ENCODE measurements around the gene TIFAB. TPM values are rescaled to one million over a fixed set of nuclear protein-coding genes. Genes with fewer than 3 reads are reported as not detected.

Gene TIFAB
- total RNA-seq, 1 experiment from 2014 or later, result not detected

- Histone ChIP-seq H3K36me3 (ENCODE audit: control insufficient read depth, insufficient read depth, low read length) (no peaks in the 10 kb centered on the region), H3K4me1 (ENCODE audit: control insufficient read depth, insufficient read depth, low read length) (no peaks in the 10 kb centered on the region), H3K27ac (ENCODE audit: low read length) (no peak overlapping the region), H3K9me3 (ENCODE audit: control insufficient read depth, insufficient read depth, low read depth, low read length) (no peaks in the 10 kb centered on the region), H3K27me3 (ENCODE audit: control insufficient read depth, insufficient read depth, low read length) (peaks cover 10% of the 10 kb centered on the region; the same call in 1 of the 2 replicates), H3K4me3 (ENCODE audit: low read depth in 2 of 2, low read length in 2 of 2) (no peak overlapping the region)
- BruUV-seq (replicated peaks), result no TSS peak
- DNase-seq (ENCODE audit: low read depth, low spot score) (no peak), ATAC-seq (no peak)
- intact Hi-C loops (cut with micrococcal nuclease; ENCODE audit: unreplicated experiment) (no loop called here), in situ Hi-C loops (cut with HindIII; ENCODE audit: low pct_unique_long_range_greater_than_20kb, low sequenced_read_pairs) (no loop called here)
- ChIA-PET POLR2A (no interaction called here), CTCF (no interaction called here)
- no peak for TF ChIP-seq REST (IDR thresholded peaks at IDR 0.05; ENCODE audit: insufficient read depth in 1 of 2, low read depth in 2 of 2, low read length in 1 of 2)
- no peak for TF ChIP-seq POLR2AphosphoS5 (IDR thresholded peaks at IDR 0.05; ENCODE audit: low read depth, low read length)
- TF ChIP-seq TCF7L2 (IDR thresholded peaks at IDR 0.05; ENCODE audit: low read depth, low read length), result no peak
- TF ChIP-seq SIN3A (IDR thresholded peaks at IDR 0.05; ENCODE audit: borderline replicate concordance, insufficient read depth, low read depth, low read length), result no peak
- TF ChIP-seq CTCF (IDR thresholded peaks at IDR 0.05), result no peak
Measured at GRCh38 chr5:135448791-135449507, 3.2 kb downstream of the TIFAB start.

DNA sequence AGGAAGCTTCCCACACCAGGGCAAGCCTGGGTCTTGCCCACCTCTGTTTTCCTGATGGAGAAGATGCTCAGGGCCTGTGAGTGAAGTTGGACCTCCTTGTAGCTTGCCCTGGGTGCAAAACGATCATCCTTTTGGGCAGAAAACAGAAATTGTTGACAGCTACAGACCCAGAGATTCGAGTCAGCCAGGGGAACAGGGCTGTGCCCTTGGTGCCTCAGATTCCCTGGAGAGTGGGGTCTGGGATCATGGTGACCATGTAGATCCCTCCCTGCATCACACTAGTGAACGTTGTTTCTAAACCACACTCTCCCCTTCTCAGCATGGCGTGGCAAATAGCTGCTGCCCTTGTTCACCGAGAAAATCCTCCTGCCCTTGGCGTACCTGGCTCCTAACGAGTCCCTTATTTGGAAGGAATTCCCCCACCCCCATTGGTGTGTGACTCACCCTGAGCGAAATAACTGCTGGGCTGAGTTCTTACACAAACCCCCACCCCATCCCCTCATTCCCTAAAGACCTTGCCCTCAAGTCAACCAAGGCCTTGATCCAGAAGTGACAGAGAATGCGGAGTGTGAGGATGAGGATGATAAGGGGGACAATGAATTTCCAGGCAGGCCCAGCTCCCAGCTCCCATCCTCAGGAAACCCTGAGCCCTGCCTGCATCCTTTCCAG is 3.9 kb downstream of the TIFAB start:
- Histone ChIP-seq H3K36me3 (ENCODE audit: control insufficient read depth, insufficient read depth, low read length) (no peaks in the 10 kb centered on the region), H3K4me1 (ENCODE audit: control insufficient read depth, insufficient read depth, low read length) (no peaks in the 10 kb centered on the region), H3K27me3 (ENCODE audit: control insufficient read depth, insufficient read depth, low read length) (peaks cover 2% of the 10 kb centered on the region; the same call in 1 of the 2 replicates), H3K4me3 (ENCODE audit: low read depth in 2 of 2, low read length in 2 of 2) (no peak overlapping the region), H3K27ac (ENCODE audit: low read length) (no peak overlapping the region), H3K9me3 (ENCODE audit: control insufficient read depth, insufficient read depth, low read depth, low read length) (no peaks in the 10 kb centered on the region)
- intact Hi-C loops (cut with micrococcal nuclease; ENCODE audit: unreplicated experiment), result no loop called here
- ATAC-seq (no peak), DNase-seq (ENCODE audit: low read depth, low spot score) (no peak)
- in situ Hi-C loops (cut with HindIII; ENCODE audit: low pct_unique_long_range_greater_than_20kb, low sequenced_read_pairs), result no loop called here
- POLR2A ChIA-PET, result no interaction called here
- TF ChIP-seq REST (IDR thresholded peaks at IDR 0.05; ENCODE audit: insufficient read depth in 1 of 2, low read depth in 2 of 2, low read length in 1 of 2) (no peak), CTCF (IDR thresholded peaks at IDR 0.05) (no peak)
- CTCF ChIA-PET, result no interaction called here
- no TSS peak for BruUV-seq (replicated peaks)
